GM23338 (cell line): Measurements from ENCODE around the gene C4BPA. TPM values are rescaled to one million over a fixed set of nuclear protein-coding genes. Genes with fewer than 3 reads are reported as not detected.

ENCODE experiments used
- ATAC-seq: fragments of 200-7000 bp; cut with Tn5 transposase; 3 replicates; pipeline ENCODE4 v1.9.1; 2020
- DNase-seq: peaks from one replicate; pipeline ENCODE4 v3.0.0-alpha.2; 2015; ENCODE audit warnings: low spot score
- H2AFZ ChIP-seq: fragments of 200-600 bp; sonication (generic); 2 replicates; pipeline ENCODE4 v1.8.0; 2016; ENCODE audit warnings: antibody characterized with exemption, mild to moderate bottlenecking, moderate library complexity
- H3F3A ChIP-seq: fragments of 200-600 bp; sonication (generic); replicated peaks from 2 replicates; pipeline ENCODE4 v1.8.0; 2017; ENCODE audit warnings: antibody characterized with exemption, mixed run types, low read depth
- H3K27ac ChIP-seq: fragments of 200-600 bp; sonication (generic); 2 replicates; pipeline ENCODE4 v1.6.1; 2016; ENCODE audit warnings: low read depth
- H3K27me3 ChIP-seq: fragments of 200-600 bp; sonication (generic); 2 replicates; pipeline ENCODE4 v1.8.0; 2016; ENCODE audit warnings: mild to moderate bottlenecking, mixed run types, moderate library complexity; ENCODE audit not compliant: insufficient read depth
- H3K36me3 ChIP-seq: fragments of 200-600 bp; sonication (generic); 2 replicates; pipeline ENCODE4 v1.8.0; 2016; ENCODE audit warnings: mild to moderate bottlenecking; ENCODE audit not compliant: insufficient read depth
- H3K4me1 ChIP-seq: fragments of 200-600 bp; sonication (generic); 2 replicates; pipeline ENCODE4 v1.8.0; 2016; ENCODE audit warnings: mild to moderate bottlenecking, moderate library complexity; ENCODE audit not compliant: insufficient read depth
- H3K4me2 ChIP-seq: fragments of 200-600 bp; sonication (generic); 2 replicates; pipeline ENCODE4 v1.7.1; 2017; ENCODE audit warnings: mixed run types
- H3K4me3 ChIP-seq: fragments of 200-600 bp; sonication (generic); 2 replicates; pipeline ENCODE4 v1.6.1; 2016; ENCODE audit warnings: mixed run types
- H3K79me2 ChIP-seq: fragments of 200-600 bp; sonication (generic); replicated peaks from 2 replicates; pipeline ENCODE4 v1.8.0; 2017; ENCODE audit warnings: mild to moderate bottlenecking; ENCODE audit not compliant: insufficient read depth
- H3K9me2 ChIP-seq: fragments of 200-600 bp; sonication (generic); 2 replicates; pipeline ENCODE4 v1.8.0; 2017; ENCODE audit not compliant: insufficient read depth
- H4K20me1 ChIP-seq: fragments of 200-600 bp; sonication (generic); replicated peaks from 2 replicates; pipeline ENCODE4 v1.8.0; 2017; ENCODE audit warnings: mild to moderate bottlenecking; ENCODE audit not compliant: insufficient read depth
- H3K27ac Mint-ChIP-seq: 2 replicates; pipeline ENCODE4 v1.8.0; 2020; ENCODE audit warnings: inconsistent platforms, mild to moderate bottlenecking, moderate library complexity, mixed read lengths
- H3K27me3 Mint-ChIP-seq: 3 replicates; pipeline ENCODE4 v1.8.0; 2022; ENCODE audit warnings: low read depth, mild to moderate bottlenecking, moderate library complexity, mixed read lengths, inconsistent platforms; ENCODE audit not compliant: insufficient read depth, poor library complexity
- H3K36me3 Mint-ChIP-seq: 3 replicates; pipeline ENCODE4 v1.8.0; 2021; ENCODE audit warnings: low read depth, mild to moderate bottlenecking, inconsistent platforms, moderate library complexity, mixed read lengths
- H3K4me1 Mint-ChIP-seq: 3 replicates; pipeline ENCODE4 v1.8.0; 2020; ENCODE audit warnings: mild to moderate bottlenecking, inconsistent platforms, mixed read lengths
- H3K4me3 Mint-ChIP-seq: 3 replicates; pipeline ENCODE4 v1.8.0; 2021; ENCODE audit warnings: moderate library complexity, mild to moderate bottlenecking, inconsistent platforms, mixed read lengths
- H3K9me3 Mint-ChIP-seq: 3 replicates; pipeline ENCODE4 v1.8.0; 2020; ENCODE audit warnings: moderate library complexity, mild to moderate bottlenecking, inconsistent platforms, mixed read lengths
- CTCF ChIP-seq, 2 experiments: fragments of 200-600 bp in 1 of 2; sonication (generic) in 1 of 2; conservative IDR thresholded peaks; 2 replicates each; pipeline versions ENCODE4 v1.5.1 to v1.6.1; 2016 to 2017; ENCODE audit warnings: antibody characterized with exemption in 2 of 2, low read depth in 2 of 2, mild to moderate bottlenecking in 2 of 2, moderate library complexity in 1 of 2
- ETS1 ChIP-seq: IDR thresholded peaks from 2 replicates; pipeline ENCODE4 v1.6.1; 2016; ENCODE audit warnings: antibody characterized with exemption
- JUNB ChIP-seq: IDR thresholded peaks from one replicate; pipeline ENCODE4 v1.6.1; 2016; ENCODE audit warnings: antibody characterized with exemption; ENCODE audit not compliant: unreplicated experiment
- NANOG ChIP-seq: IDR thresholded peaks from 2 replicates; pipeline ENCODE4 v1.6.1; 2016; ENCODE audit warnings: antibody characterized with exemption, borderline replicate concordance
- STAT1 ChIP-seq: IDR thresholded peaks from one replicate; pipeline ENCODE4 v1.6.1; 2016; ENCODE audit warnings: antibody characterized with exemption; ENCODE audit not compliant: unreplicated experiment
- ZNF462 ChIP-seq: fragments of 250-450 bp; sonication (Bioruptor Pico); IDR thresholded peaks from 2 replicates; pipeline ENCODE4 v1.5.0; 2020; ENCODE audit warnings: mild to moderate bottlenecking, moderate library complexity
- polyA plus RNA-seq: library from polyadenylated mRNA; unstranded; fragments of >200 nt; fragmentation: Nextera tagmentation; extraction: Ambion mirVana; gene quantifications from 2 replicates; pipeline ENCODE4 v1.2.1, GENCODE V29; 2016
- total RNA-seq: library from RNA; depleted of rRNA; stranded (reverse); fragments of >200 nt; shearing (Covaris generic); gene quantifications from 2 replicates; pipeline ENCODE4 v1.2.3, GENCODE V29; 2014

C4BPA gene
- total and polyA plus RNA-seq, 2 experiments from 2014 or later: not detected

GRCh38 chr1:207085887-207086286 is 18.1 kb upstream of the C4BPA start:
- H2AFZ ChIP-seq: peak overlapping the region; percentile 70
- no peaks in the 10 kb centered on the region for H3K36me3 ChIP-seq
- H3K9me2 ChIP-seq: no peaks in the 10 kb centered on the region
- no peak overlapping the region for H3K27ac Mint-ChIP-seq
- TF ChIP-seq NANOG: no peak
- TF ChIP-seq STAT1: no peak
- TF ChIP-seq ETS1: no peak
- no peak for TF ChIP-seq JUNB
- TF ChIP-seq ZNF462 (CRISPR knock-in tag): no peak
- no peak for TF ChIP-seq CTCF (conservative IDR thresholded peaks at IDR 0.05; ENCODE audit: low read depth in 2 of 2)
- ATAC-seq: peak; percentile 56
- H3K4me3 Mint-ChIP-seq: no peak overlapping the region
- H3K4me1 Mint-ChIP-seq: peaks cover 15% of the 10 kb centered on the region
- H3F3A ChIP-seq: no peaks in the 10 kb centered on the region
- H3K4me1 ChIP-seq: no peaks in the 10 kb centered on the region
- no peak overlapping the region for H3K27ac ChIP-seq
- H3K4me2 ChIP-seq: no peak overlapping the region
- H3K27me3 ChIP-seq: no peaks in the 10 kb centered on the region
- H3K4me3 ChIP-seq: no peak overlapping the region
- H3K36me3 Mint-ChIP-seq: no peaks in the 10 kb centered on the region
- no peaks in the 10 kb centered on the region for H3K27me3 Mint-ChIP-seq
- H3K9me3 Mint-ChIP-seq: no peaks in the 10 kb centered on the region
- DNase-seq: peak; percentile 17
- no peaks in the 10 kb centered on the region for H4K20me1 ChIP-seq
- no peaks in the 10 kb centered on the region for H3K79me2 ChIP-seq
